Body of pancreas (tissue), 4 donors: Measurements from ENCODE around the gene EHBP1. TPM values are rescaled to one million over a fixed set of nuclear protein-coding genes. Genes with fewer than 3 reads are reported as not detected.

ENCODE experiments used
- ATAC-seq: fragments of 150-250 bp; one replicate; pipeline ENCODE4 v1.9.1; 2016
- DNase-seq, 4 donors: peaks; one replicate each; pipeline ENCODE4 v3.0.0-alpha.2; 2019
- H3K27ac ChIP-seq, 4 donors: fragments of 200-600 bp; sonication (generic); 1 replicate in 3 of 4; 2 replicates in 1 of 4; pipeline versions ENCODE4 v1.5.1 to v1.6.1; 2016 to 2019; ENCODE audit warnings: mild to moderate bottlenecking in 1 of 4, mixed read lengths in 1 of 4, moderate library complexity in 1 of 4
- H3K27me3 ChIP-seq, 2 donors: fragments of 200-600 bp; sonication (generic); one replicate each; pipeline ENCODE4 v1.6.0; 2016; ENCODE audit warnings: mild to moderate bottlenecking in 1 of 2
- H3K36me3 ChIP-seq, 2 donors: fragments of 200-600 bp; sonication (generic); replicated peaks in 1 of 2; 2 replicates each; pipeline ENCODE4 v1.5.1; 2016; ENCODE audit warnings: low read depth in 2 of 2; ENCODE audit not compliant: insufficient read depth in 1 of 2
- H3K4me1 ChIP-seq: fragments of 200-600 bp; sonication (generic); one replicate; pipeline ENCODE4 v1.6.0; 2016
- H3K4me3 ChIP-seq, 2 donors: fragments of 200-600 bp; sonication (generic); 1 replicate in 1 of 2; 2 replicates in 1 of 2; pipeline ENCODE4 v1.5.1; 2016 to 2019
- H3K9me3 ChIP-seq, 3 donors: fragments of 200-600 bp; sonication (generic); 1 replicate in 2 of 3; 2 replicates in 1 of 3; pipeline ENCODE4 v1.5.1; 2016
- POLR2A ChIP-seq, 3 donors: fragments of 450-650 bp; IDR thresholded peaks; one replicate each; pipeline ENCODE4 v1.6.1; 2016; ENCODE audit warnings: antibody characterized with exemption in 3 of 3, mild to moderate bottlenecking in 2 of 3
- WGBS, 2 donors: methylation state at CpG; one replicate each; pipeline ENCODE4 v1.1.5; 2017; 5-methylcytosine and 5-hydroxymethylcytosine counted together
- intact Hi-C: fragments of 100-400 bp; cut with DNase I; formaldehyde crosslinking; loops from one replicate; pipeline ENCODE4 v1.15.1; 2023
- total RNA-seq, 2 donors: library from RNA; depleted of rRNA; stranded (reverse); fragments of >200 nt; gene quantifications; one replicate each; pipeline ENCODE4 v1.1.0, GENCODE V29; 2016
- TF ChIP-seq, protein P1 (sequence below), 7 experiments: fragments of 450-650 bp in 4 of 7; fragments of 200-600 bp in 3 of 7; sonication (generic) in 3 of 7; IDR thresholded peaks; one replicate each; pipeline ENCODE4 v1.5.1; 2016 to 2019; ENCODE audit warnings: antibody characterized with exemption in 7 of 7

The EHBP1 gene
- total RNA-seq, 2 donors from 2014 or later = 43.6 to 45.8 TPM

DNA sequence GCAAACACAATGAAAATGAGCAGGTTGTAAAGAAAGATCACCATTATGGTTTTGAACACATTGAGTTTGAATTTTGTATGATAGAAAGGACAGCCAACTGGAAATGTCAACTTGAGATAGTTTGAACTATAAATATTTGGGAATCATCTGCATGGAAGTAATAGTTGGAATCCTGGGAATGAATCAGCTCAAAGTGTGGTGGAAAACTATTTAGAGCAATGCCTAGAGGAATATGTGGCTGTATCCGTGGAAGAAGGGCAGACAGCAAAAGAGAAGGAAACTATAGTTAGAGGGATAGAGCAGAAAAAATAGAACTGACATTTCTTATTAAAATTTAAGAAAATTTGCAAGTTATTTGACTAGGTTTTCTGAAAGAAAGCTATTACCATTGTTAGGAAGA lies 232.6 kb downstream of the EHBP1 start:
- Histone ChIP-seq H3K36me3 (no peaks in the 10 kb centered on the region), H3K4me1 (no peaks in the 10 kb centered on the region), H3K9me3 (no peaks in the 10 kb centered on the region), H3K27me3 (no peaks in the 10 kb centered on the region), H3K4me3 (no peak overlapping the region), H3K27ac (no peak overlapping the region)
- DNase-seq (no peak), ATAC-seq (no peak)
- 95 to 96% methylated on average over 1 of the region's 1 CpG for WGBS, 2 donors
- intact Hi-C loops = no loop called here
- TF ChIP-seq, protein P1, sequence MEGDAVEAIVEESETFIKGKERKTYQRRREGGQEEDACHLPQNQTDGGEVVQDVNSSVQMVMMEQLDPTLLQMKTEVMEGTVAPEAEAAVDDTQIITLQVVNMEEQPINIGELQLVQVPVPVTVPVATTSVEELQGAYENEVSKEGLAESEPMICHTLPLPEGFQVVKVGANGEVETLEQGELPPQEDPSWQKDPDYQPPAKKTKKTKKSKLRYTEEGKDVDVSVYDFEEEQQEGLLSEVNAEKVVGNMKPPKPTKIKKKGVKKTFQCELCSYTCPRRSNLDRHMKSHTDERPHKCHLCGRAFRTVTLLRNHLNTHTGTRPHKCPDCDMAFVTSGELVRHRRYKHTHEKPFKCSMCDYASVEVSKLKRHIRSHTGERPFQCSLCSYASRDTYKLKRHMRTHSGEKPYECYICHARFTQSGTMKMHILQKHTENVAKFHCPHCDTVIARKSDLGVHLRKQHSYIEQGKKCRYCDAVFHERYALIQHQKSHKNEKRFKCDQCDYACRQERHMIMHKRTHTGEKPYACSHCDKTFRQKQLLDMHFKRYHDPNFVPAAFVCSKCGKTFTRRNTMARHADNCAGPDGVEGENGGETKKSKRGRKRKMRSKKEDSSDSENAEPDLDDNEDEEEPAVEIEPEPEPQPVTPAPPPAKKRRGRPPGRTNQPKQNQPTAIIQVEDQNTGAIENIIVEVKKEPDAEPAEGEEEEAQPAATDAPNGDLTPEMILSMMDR (IDR thresholded peaks at IDR 0.05) = no peak
- no peak for TF ChIP-seq POLR2A (IDR thresholded peaks at IDR 0.05)

DNA sequence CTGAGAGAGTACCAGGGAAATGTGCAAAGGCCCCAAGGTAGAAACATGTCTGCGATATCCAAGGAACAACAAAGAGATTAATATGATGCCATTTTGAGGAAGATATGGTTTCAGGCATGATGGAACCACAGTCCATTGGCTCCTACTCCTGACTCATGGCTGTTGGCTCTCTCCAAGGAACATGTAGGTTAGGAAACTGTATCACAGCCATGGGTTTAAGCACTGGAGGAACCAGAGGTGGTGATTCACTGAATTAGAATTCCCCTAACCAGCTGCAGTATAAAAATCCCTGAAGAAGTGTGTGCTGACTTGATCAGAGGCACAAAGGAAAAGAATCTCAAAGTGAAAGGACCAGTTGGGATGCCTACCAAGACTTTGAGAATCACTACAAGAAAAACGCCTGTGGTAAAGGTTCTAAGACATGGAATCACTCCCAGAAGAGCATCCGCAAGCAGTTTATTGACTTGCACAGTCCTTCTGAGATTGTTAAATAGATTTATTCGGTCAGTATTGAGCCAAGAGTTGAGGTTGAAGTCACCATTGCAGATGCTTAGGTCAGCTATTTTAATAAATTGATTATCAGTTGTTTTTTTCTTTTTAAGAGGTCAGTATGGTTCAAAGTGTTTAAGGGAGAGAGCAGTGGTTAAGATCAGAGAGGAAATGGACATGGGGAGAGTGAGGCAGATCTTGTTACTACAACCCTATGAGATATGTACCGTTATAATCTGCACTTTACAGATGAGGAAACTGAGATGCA lies 234.4 kb downstream of the EHBP1 start:
- DNase-seq (no peak), ATAC-seq (no peak)
- Histone ChIP-seq H3K4me3 (no peak overlapping the region), H3K4me1 (no peaks in the 10 kb centered on the region), H3K27me3 (no peaks in the 10 kb centered on the region), H3K27ac (no peak overlapping the region), H3K9me3 (no peaks in the 10 kb centered on the region), H3K36me3 (no peaks in the 10 kb centered on the region)
- intact Hi-C loops = no loop called here
- WGBS, 2 donors = 82 to 85% methylated on average over 5 of the region's 5 CpGs
- TF ChIP-seq, protein P1 (IDR thresholded peaks at IDR 0.05) = no peak
- no peak for TF ChIP-seq POLR2A (IDR thresholded peaks at IDR 0.05)

DNA sequence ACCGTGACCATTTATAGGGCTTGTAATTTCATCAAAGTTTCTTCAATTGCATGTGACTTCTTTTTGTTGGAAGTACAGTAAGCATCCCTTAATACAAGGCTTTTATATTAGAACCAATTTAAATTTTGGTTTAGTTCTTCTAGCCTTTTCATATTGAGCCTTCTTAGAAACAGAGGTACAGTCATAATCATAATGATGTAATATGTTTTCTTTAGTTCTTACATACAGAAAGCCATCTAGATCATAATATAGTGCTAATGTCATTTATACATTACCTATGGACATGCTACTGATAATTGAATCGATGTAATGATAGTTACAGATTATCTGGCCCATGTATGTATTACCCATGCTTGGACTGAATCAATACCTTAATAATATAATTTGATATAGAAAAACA lies 235.2 kb downstream of the EHBP1 start:
- Histone ChIP-seq H3K9me3 (no peaks in the 10 kb centered on the region), H3K27me3 (no peaks in the 10 kb centered on the region), H3K36me3 (no peaks in the 10 kb centered on the region), H3K4me1 (no peaks in the 10 kb centered on the region), H3K27ac (no peak overlapping the region), H3K4me3 (no peak overlapping the region)
- no peak for ATAC-seq
- intact Hi-C loops = no loop called here
- TF ChIP-seq POLR2A (IDR thresholded peaks at IDR 0.05) = no peak
- TF ChIP-seq, protein P1 (IDR thresholded peaks at IDR 0.05) = no peak
- 78 to 81% methylated on average over 2 of the region's 2 CpGs for WGBS, 2 donors
- DNase-seq = no peak

DNA sequence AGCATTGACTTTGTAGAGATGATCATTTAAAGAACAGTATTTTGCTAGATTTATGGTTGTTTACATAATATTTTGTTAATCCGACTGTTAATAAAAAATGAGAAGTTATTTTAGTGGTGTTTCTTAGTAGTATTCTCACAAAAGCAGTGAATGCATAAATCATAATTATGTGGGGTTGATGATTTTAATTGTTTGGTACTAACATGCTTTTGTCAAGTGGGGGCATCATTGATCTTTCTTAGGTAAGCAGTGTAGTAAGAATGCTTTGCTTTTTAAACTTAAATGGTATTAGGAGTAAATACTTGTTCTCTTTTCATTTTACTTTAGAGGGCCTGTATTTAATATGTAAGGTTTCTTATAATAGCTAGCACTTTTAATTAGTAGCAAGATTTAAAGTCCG lies 235.9 kb downstream of the EHBP1 start:
- intact Hi-C loops = no loop called here
- TF ChIP-seq POLR2A (IDR thresholded peaks at IDR 0.05) = no peak
- TF ChIP-seq, protein P1 (IDR thresholded peaks at IDR 0.05) = no peak
- Histone ChIP-seq H3K4me3 (no peak overlapping the region), H3K9me3 (no peaks in the 10 kb centered on the region), H3K36me3 (no peaks in the 10 kb centered on the region), H3K27ac (no peak overlapping the region), H3K4me1 (no peaks in the 10 kb centered on the region), H3K27me3 (no peaks in the 10 kb centered on the region)
- DNase-seq = no peak
- WGBS, 2 donors = 70 to 75% methylated on average over 2 of the region's 2 CpGs
- ATAC-seq = no peak

DNA sequence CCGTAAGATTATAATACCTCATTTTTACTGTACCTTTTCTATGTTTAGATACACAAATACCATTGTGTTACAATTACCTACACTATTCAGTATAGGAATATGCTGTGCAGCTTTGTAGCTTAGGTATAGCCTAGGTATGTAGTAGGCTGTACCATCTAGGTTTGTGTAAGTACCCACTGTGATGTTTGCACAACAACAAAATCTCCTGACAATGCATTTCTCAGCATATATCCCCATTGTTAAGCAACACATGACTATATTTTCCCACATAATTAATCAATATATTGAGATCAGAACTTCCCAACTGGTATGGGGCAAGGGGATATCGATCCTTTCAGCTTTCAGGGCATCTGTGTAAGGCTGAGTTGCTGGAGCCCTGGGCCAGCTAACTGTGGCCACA lies 238.8 kb downstream of the EHBP1 start:
- WGBS, 2 donors = 91 to 93% methylated on average over 2 of the region's 2 CpGs
- Histone ChIP-seq H3K27me3 (no peaks in the 10 kb centered on the region), H3K27ac (no peak overlapping the region), H3K9me3 (no peaks in the 10 kb centered on the region), H3K36me3 (no peaks in the 10 kb centered on the region), H3K4me1 (no peaks in the 10 kb centered on the region), H3K4me3 (no peak overlapping the region)
- ATAC-seq = no peak
- no peak for DNase-seq
- TF ChIP-seq, protein P1 (IDR thresholded peaks at IDR 0.05) = no peak
- no peak for TF ChIP-seq POLR2A (IDR thresholded peaks at IDR 0.05)
- intact Hi-C loops = no loop called here
